HepG2 (cell line): ENCODE results near the gene CASS4. TPM values are rescaled to one million over a fixed set of nuclear protein-coding genes. Genes with fewer than 3 reads are reported as not detected.

Experiments used
- ASH2L ChIP-seq: fragments of 300-600, 200-600 bp; sonication (generic); IDR thresholded peaks from 2 replicates; pipeline ENCODE4 v1.7.0; 2017; ENCODE audit warnings: low read depth, mild to moderate bottlenecking, moderate library complexity, mixed read lengths, low read length; ENCODE audit not compliant: insufficient read length
- ATAD3A ChIP-seq: sonication (generic); formaldehyde crosslinking; IDR thresholded peaks from 2 replicates; pipeline ENCODE4 v1.4.0; 2020; ENCODE audit warnings: missing genetic modification reagents
- CHCHD3 ChIP-seq: sonication (generic); formaldehyde crosslinking; IDR thresholded peaks from 2 replicates; pipeline ENCODE4 v1.8.0; 2022; ENCODE audit warnings: mild to moderate bottlenecking, missing genetic modification reagents, moderate library complexity
- CTCF ChIP-seq: sonication (generic); formaldehyde crosslinking; IDR thresholded peaks from 2 replicates; pipeline ENCODE4 v1.5.0; 2020; ENCODE audit warnings: mild to moderate bottlenecking, missing genetic modification reagents, moderate library complexity
- ELF3 ChIP-seq: IDR thresholded peaks from 2 replicates; pipeline ENCODE4 v1.6.1; 2016; ENCODE audit warnings: missing genetic modification reagents, missing compliant biosample characterization
- GMEB2 ChIP-seq: IDR thresholded peaks from 2 replicates; pipeline ENCODE4 v1.6.1; 2016; ENCODE audit warnings: missing biosample characterization, missing genetic modification reagents, low read depth
- HMG20A ChIP-seq: IDR thresholded peaks from 2 replicates; pipeline ENCODE4 v1.6.1; 2016; ENCODE audit warnings: borderline replicate concordance
- IRX3 ChIP-seq: sonication (generic); formaldehyde crosslinking; IDR thresholded peaks from 2 replicates; pipeline ENCODE4 v1.8.1; 2023; ENCODE audit warnings: mild to moderate bottlenecking, low read depth, missing genetic modification reagents, borderline replicate concordance
- KAT2B ChIP-seq: fragments of 150-350 bp; IDR thresholded peaks from 2 replicates; pipeline ENCODE4 v1.6.1; 2014; ENCODE audit warnings: low read depth, low read length, borderline replicate concordance
- KDM5A ChIP-seq: fragments of 200-600 bp; sonication (generic); IDR thresholded peaks from 2 replicates; pipeline ENCODE4 v1.7.0; 2018; ENCODE audit warnings: antibody characterized with exemption, mild to moderate bottlenecking, low read length, borderline replicate concordance
- KLF15 ChIP-seq: sonication (generic); formaldehyde crosslinking; IDR thresholded peaks from 2 replicates; pipeline ENCODE4 v1.8.1; 2023; ENCODE audit warnings: borderline replicate concordance, mild to moderate bottlenecking, inconsistent platforms, missing genetic modification reagents, mixed read lengths
- KLF6 ChIP-seq: IDR thresholded peaks from 2 replicates; pipeline ENCODE4 v1.8.0; 2016; ENCODE audit warnings: missing biosample characterization, missing genetic modification reagents
- KLF9 ChIP-seq: IDR thresholded peaks from 2 replicates; pipeline ENCODE4 v1.6.1; 2016; ENCODE audit warnings: low read depth
- NFE2 ChIP-seq: sonication (generic); formaldehyde crosslinking; IDR thresholded peaks from 2 replicates; pipeline ENCODE4 v1.4.0; 2020; ENCODE audit warnings: missing genetic modification reagents
- PCBP2 ChIP-seq: fragments of 200-400 bp; formaldehyde crosslinking; optimal IDR thresholded peaks from 2 replicates; pipeline ENCODE3; 2018; ENCODE audit warnings: low read length, low read depth; ENCODE audit not compliant: poor library complexity, severe bottlenecking
- SRF ChIP-seq: IDR thresholded peaks from 2 replicates; pipeline ENCODE4 v1.6.1; 2011; ENCODE audit warnings: mild to moderate bottlenecking, low read depth, low read length, moderate library complexity
- STAT5B ChIP-seq: sonication (generic); formaldehyde crosslinking; IDR thresholded peaks from 2 replicates; pipeline ENCODE4 v1.4.0; 2020; ENCODE audit warnings: missing genetic modification reagents
- TCF12 ChIP-seq, 2 experiments: fragments of 450-650 bp in 1 of 2; sonication (generic) in 1 of 2; formaldehyde crosslinking in 1 of 2; IDR thresholded peaks; 2 replicates each; pipeline versions ENCODE4 v1.6.1 to v1.8.0; 2017 to 2022; ENCODE audit warnings: antibody characterized with exemption in 1 of 2, mild to moderate bottlenecking in 1 of 2, missing genetic modification reagents in 1 of 2, moderate library complexity in 1 of 2
- ZNF354B ChIP-seq: sonication (generic); formaldehyde crosslinking; IDR thresholded peaks from 2 replicates; pipeline ENCODE4 v1.8.0; 2022; ENCODE audit warnings: mild to moderate bottlenecking, missing genetic modification reagents
- ZNF570 ChIP-seq: sonication (generic); formaldehyde crosslinking; IDR thresholded peaks from 2 replicates; pipeline ENCODE4 v1.4.0; 2020; ENCODE audit warnings: mild to moderate bottlenecking, missing genetic modification reagents, borderline replicate concordance
- ZSCAN12 ChIP-seq: sonication (generic); formaldehyde crosslinking; IDR thresholded peaks from 2 replicates; pipeline ENCODE4 v1.9.0; 2021; ENCODE audit warnings: mild to moderate bottlenecking, missing genetic modification reagents
- polyA plus RNA-seq, 8 experiments: library from polyadenylated mRNA; depleted of rRNA in 3 of 8; stranded (reverse) in 7 of 8; unstranded in 1 of 8; fragments of >200 nt; fragmentation: Illumina TruSeq in 4 of 8; extraction: Trizol in 4 of 8; gene quantifications; 2 replicates each; pipeline versions ENCODE4 v1.2.1 to v1.2.3, GENCODE V29; 2011 to 2016; ENCODE audit warnings: low read depth in 4 of 8, missing spikeins in 1 of 8, mixed read lengths in 1 of 8; ENCODE audit not compliant: insufficient read depth in 1 of 8
- total RNA-seq, 5 experiments: library from RNA; depleted of rRNA; stranded (reverse); fragments of >200 nt; fragmentation: Illumina TruSeq; extraction: Trizol; gene quantifications; 2 replicates each; pipeline ENCODE4 v1.2.3, GENCODE V29; 2016; ENCODE audit warnings: low read depth in 1 of 5
- TF ChIP-seq, protein P1 (sequence below): sonication (generic); formaldehyde crosslinking; IDR thresholded peaks from 2 replicates; pipeline ENCODE4 v1.5.0; 2020; ENCODE audit warnings: missing genetic modification reagents

The CASS4 gene
- total and polyA plus RNA-seq, 2 of the 13 experiments (the other 11 are each of a cell fraction or from before 2014, with no cell fraction given) = 0.17 to 0.49 TPM

DNA sequence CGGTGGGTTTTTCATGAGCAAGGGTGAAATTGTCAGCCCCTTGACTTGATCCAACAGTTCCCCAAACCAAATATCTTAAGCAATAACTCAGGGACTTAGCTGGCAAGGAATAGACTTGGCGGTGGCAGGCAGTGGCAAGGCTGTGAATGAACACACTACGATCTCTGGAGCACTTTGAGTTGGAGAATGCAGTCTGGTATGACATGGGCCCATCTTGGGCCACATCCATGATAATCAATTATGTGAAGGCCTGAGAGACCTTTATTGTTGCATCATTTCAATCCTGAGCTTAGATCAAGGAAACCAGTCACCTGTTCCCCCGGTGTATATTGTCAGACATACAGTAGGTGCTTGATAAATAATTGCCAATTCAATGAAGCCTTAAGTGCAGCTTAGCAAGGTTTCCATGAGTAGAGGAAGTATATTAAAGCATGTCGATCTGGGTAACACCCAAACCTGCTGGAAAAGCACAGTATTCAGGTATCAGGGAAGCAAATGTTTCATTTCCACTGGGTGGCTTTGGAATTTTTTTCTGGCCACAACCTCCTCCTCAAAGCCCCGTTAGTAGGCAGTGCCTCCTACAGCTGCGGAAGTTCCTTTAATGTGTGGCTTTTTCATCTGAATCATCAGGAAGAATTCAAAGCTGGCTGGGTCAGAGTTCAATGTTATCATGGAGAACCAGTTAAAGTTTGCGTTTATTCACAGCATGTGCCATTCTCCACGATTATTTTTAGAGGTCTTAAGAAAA is 10.2 kb downstream of the CASS4 start (continued):
- TF ChIP-seq CTCF (CRISPR knock-in tag) = peak; percentile 27
- TF ChIP-seq ASH2L = peak; percentile 52
- no peak for TF ChIP-seq KAT2B
- TF ChIP-seq ZNF354B (CRISPR knock-in tag) = no peak
- no peak for TF ChIP-seq CHCHD3 (CRISPR knock-in tag)
- TF ChIP-seq ATAD3A (CRISPR knock-in tag) = no peak
- TF ChIP-seq SRF = no peak
- TF ChIP-seq STAT5B (CRISPR knock-in tag) = no peak
- TF ChIP-seq NFE2 (CRISPR knock-in tag) = no peak
- peak; percentile 74; the same call in 1 of the 2 replicates for TF ChIP-seq ELF3 (CRISPR knock-in tag)
- TF ChIP-seq KLF15 (CRISPR knock-in tag) = no peak
- no peak for TF ChIP-seq ZSCAN12 (CRISPR knock-in tag)
- TF ChIP-seq KLF6 = no peak
- no peak for TF ChIP-seq GMEB2 (CRISPR knock-in tag)
- TF ChIP-seq PCBP2 = no peak
- no peak for TF ChIP-seq KDM5A
- TF ChIP-seq KLF9 (CRISPR knock-in tag) = no peak
- TF ChIP-seq, protein P1, sequence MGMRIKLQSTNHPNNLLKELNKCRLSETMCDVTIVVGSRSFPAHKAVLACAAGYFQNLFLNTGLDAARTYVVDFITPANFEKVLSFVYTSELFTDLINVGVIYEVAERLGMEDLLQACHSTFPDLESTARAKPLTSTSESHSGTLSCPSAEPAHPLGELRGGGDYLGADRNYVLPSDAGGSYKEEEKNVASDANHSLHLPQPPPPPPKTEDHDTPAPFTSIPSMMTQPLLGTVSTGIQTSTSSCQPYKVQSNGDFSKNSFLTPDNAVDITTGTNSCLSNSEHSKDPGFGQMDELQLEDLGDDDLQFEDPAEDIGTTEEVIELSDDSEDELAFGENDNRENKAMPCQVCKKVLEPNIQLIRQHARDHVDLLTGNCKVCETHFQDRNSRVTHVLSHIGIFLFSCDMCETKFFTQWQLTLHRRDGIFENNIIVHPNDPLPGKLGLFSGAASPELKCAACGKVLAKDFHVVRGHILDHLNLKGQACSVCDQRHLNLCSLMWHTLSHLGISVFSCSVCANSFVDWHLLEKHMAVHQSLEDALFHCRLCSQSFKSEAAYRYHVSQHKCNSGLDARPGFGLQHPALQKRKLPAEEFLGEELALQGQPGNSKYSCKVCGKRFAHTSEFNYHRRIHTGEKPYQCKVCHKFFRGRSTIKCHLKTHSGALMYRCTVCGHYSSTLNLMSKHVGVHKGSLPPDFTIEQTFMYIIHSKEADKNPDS (CRISPR knock-in tag) = no peak
- no peak for TF ChIP-seq IRX3 (CRISPR knock-in tag)
- TF ChIP-seq HMG20A = no peak; the same call in 1 of the 2 replicates
- 0 out of 2 replicates have a peak, but pooled peaks have one; percentile 34 for TF ChIP-seq ZNF570 (CRISPR knock-in tag)
- no peak for TF ChIP-seq TCF12 (IDR thresholded peaks at IDR 0.05)
- no peak for TF ChIP-seq TCF12 (CRISPR knock-in tag; IDR thresholded peaks at IDR 0.05)
